Stimulated activated CD8-positive, alpha-beta memory T cell treated with anti-CD3 and anti-CD28 coated beads, Interleukin-12 subunit alpha, Interleukin-12 subunit beta, amount 100 ng/mL, for 1 hour (primary cell): ENCODE data around the gene NPTX1.

Source experiments
- DNase-seq: peaks from one replicate; pipeline ENCODE4 v3.0.0-alpha.2; 2020; ENCODE audit warnings: low read depth

NPTX1 gene

DNA sequence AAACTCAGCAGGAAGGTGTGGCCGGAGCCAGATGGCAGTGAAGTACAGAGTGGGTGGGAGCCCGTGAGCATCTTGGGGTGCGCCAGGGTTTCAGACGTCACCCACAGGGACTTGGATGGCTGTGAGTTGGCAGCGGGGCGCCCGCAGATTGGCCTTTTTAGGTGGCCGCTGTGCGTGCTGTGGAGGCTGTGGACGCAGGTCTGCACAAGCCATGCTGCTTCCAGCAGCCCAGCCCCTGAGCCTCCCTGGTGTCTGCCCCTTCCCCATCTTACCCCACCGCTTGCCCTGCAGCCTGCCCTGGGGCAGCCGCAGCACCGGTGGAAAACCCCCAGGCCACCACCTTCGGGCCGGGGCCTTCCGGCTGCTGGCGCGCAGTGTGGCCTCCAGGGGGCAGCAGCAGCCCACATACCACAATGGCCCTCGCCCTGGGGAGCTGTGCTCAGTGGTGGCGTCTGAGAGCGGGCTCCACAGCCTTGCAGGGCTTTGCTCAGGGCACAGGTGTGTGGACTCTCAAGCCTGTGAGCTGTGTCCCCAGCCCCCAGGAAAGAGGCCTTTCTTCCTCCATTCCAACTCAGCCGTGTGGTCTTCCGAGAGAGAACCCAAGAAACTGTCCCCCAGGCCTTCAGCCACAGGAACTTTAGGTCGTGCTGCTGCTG, 49.6 kb downstream of the NPTX1 start:
- peak; percentile 71 for DNase-seq

DNA sequence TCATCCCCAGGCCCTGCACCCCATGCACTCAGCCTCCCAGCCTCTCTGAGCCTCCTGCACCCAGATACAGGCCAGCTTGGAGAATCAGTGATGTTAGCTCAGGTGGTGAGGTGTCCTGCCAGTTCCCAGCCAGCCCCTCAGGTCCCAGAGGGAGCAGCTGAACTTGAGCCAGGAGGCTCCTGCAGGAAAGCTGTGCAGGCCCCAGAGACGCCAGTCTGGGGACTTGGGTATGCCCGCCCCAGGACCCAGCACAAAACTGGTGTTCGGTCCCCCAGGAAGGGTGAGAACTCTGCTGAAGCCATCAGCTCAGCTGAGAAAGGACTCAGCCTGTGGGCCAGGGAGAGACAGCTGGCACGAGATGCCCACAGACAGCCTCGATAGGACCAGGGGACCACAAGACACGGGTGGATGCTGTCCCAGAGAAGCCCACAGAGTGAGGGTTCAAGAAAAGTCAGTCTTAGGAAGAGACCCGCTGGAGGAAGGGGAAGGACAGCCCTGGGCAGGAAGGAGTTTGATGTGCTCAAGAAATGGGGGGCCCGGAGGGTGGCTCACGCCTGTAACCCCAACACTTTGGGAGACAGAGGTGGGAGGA, 50.5 kb downstream of the NPTX1 start:
- DNase-seq = no peak

DNA sequence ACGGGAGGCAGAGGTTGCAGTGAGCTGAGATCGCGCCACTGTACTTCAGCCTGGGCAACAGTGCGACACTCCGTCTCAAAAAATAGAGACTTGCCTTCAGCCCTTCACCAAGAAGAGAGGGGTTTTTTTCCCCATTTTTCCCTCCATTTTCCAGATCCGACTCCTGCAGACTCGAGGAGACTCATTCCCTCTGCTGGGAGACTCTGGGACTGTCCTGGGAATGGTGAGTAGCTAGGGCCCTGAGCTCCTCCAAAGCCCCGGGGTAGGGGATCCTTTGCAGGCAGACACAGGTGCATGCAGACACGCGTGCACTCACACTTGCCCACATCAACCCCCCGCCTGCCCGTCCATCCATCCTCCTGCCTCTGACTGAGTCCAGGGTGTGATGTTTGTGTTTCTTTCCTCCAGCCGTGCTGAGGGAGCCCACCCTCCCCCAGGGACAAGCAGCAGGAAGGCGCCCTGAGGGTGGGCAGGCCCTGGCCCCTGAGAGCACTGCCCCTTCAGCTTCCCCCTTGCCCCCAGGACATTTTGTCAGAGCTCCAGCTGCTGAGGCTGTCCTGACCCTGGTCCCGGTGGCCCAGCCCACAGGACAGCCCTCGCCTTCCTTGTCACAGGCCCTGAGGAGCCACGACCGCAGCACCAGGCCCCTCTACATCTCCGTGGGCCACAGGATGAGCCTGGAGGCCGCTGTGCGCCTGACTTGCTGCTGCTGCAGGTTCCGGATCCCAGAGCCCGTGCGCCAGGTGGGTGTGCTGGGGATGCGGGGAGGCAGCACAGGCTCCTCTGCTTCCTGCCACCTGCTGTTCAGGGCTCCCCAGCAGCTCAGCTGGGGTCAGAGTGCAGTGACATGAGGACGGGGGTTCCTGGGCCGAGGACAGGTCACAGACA, 51.3 kb downstream of the NPTX1 start:
- no peak for DNase-seq

GRCh38 chr17:80424261-80424660, 52.1 kb downstream of the NPTX1 start:
- DNase-seq = no peak

DNA sequence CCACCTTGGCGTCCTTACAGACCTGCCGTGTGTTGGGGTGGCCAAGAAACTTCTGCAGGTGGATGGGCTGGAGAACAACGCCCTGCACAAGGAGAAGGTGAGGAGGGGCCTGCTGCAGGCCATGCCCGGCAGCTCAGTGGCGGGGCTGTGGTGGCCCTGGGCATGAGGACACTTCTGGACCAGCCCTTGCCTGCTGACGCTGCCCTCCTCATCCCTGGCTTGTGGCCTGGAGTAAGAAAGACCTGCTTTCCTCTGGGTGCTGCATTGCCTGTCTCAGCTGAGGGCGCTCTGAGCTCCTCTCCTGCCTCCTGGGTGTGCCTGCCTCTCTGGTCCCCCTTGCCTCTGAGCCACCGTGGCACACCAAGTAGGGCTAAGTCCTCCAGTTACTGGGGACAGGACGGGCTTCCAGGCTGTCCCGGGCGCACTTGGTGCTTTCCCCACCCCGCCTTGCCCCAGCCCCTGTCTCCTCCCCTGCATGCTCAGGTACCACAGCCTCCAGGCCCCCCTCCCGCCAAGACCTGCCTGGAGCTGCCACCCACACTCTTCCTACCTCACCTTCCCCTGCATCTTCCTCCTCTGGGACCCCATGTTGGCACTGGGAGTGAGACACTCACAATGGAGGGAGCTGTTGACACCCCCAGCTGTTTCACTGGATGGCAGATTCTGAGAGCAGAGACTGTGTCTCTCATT, 52.7 kb downstream of the NPTX1 start:
- DNase-seq = no peak

DNA sequence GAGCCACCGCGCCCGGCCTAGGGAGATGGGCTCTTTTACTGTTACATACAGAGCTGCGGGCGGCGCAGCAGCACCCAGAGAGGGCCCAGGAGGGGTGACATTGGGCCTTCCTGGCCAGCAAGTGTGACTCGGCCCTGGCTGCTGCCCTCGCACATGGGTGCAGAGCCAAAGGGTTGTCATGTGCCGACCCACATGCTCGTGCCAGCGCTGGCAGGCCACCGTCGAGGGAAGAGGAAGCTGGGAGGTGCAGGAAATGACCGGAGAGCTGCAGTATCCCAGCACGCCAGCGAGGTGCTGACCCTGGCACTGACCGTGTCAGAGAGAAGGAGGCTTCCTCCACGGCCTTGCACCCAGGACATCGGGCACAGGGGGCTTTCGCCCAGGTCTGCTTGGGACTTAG, 53.4 kb downstream of the NPTX1 start:
- no peak for DNase-seq

DNA sequence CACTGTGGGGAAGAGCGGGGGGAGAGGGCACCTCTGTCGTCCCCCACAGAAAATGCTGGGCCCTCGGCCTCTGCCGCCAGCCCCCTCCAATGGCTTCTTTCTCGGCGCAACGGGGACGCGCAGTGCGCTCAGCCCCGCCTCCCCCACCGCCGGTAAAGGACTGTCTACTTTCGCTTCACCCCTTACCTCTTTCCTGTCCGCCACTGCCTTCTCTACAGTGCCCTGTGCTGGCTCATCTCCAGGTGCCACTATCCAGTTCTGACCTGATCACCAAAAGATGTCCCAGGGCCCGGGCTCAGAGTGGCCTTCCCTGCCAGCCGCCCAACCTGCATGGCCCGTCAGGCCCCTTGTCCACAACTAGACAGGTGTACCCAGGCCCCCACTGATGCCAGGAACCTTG, 54.1 kb downstream of the NPTX1 start:
- DNase-seq = no peak

- DNase-seq = no peak
These were observed 54.9 kb downstream of the NPTX1 start for GRCh38 chr17:80421381-80422090.

- DNase-seq = no peak
These were observed 57.2 kb downstream of the NPTX1 start for GRCh38 chr17:80419255-80419654.

GRCh38 chr17:80418589-80418988, 57.8 kb downstream of the NPTX1 start:
- DNase-seq = no peak
